Body of pancreas (tissue), 4 donors: ENCODE data around the gene VTCN1. TPM values are rescaled to one million over a fixed set of nuclear protein-coding genes. Genes with fewer than 3 reads are reported as not detected.
"Not testable (repeated sequence)": the region's sequence is repeated elsewhere in the genome, so short reads cannot be mapped to it uniquely, and the experiment has no call there.

ENCODE experiments used
- ATAC-seq: fragments of 150-250 bp; one replicate; pipeline ENCODE4 v1.9.1; 2016
- DNase-seq, 4 donors: peaks; one replicate each; pipeline ENCODE4 v3.0.0-alpha.2; 2019
- H3K27ac ChIP-seq, 4 donors: fragments of 200-600 bp; sonication (generic); 1 replicate in 3 of 4; 2 replicates in 1 of 4; pipeline versions ENCODE4 v1.5.1 to v1.6.1; 2016 to 2019; ENCODE audit warnings: mild to moderate bottlenecking in 1 of 4, mixed read lengths in 1 of 4, moderate library complexity in 1 of 4
- H3K27me3 ChIP-seq, 2 donors: fragments of 200-600 bp; sonication (generic); one replicate each; pipeline ENCODE4 v1.6.0; 2016; ENCODE audit warnings: mild to moderate bottlenecking in 1 of 2
- H3K36me3 ChIP-seq, 2 donors: fragments of 200-600 bp; sonication (generic); replicated peaks in 1 of 2; 2 replicates each; pipeline ENCODE4 v1.5.1; 2016; ENCODE audit warnings: low read depth in 2 of 2; ENCODE audit not compliant: insufficient read depth in 1 of 2
- H3K4me1 ChIP-seq: fragments of 200-600 bp; sonication (generic); one replicate; pipeline ENCODE4 v1.6.0; 2016
- H3K4me3 ChIP-seq, 2 donors: fragments of 200-600 bp; sonication (generic); 1 replicate in 1 of 2; 2 replicates in 1 of 2; pipeline ENCODE4 v1.5.1; 2016 to 2019
- H3K9me3 ChIP-seq, 3 donors: fragments of 200-600 bp; sonication (generic); 1 replicate in 2 of 3; 2 replicates in 1 of 3; pipeline ENCODE4 v1.5.1; 2016
- CTCF ChIP-seq, 7 experiments: fragments of 450-650 bp in 4 of 7; fragments of 200-600 bp in 3 of 7; sonication (generic) in 3 of 7; IDR thresholded peaks; one replicate each; pipeline ENCODE4 v1.5.1; 2016 to 2019; ENCODE audit warnings: antibody characterized with exemption in 7 of 7
- POLR2A ChIP-seq, 3 donors: fragments of 450-650 bp; IDR thresholded peaks; one replicate each; pipeline ENCODE4 v1.6.1; 2016; ENCODE audit warnings: antibody characterized with exemption in 3 of 3, mild to moderate bottlenecking in 2 of 3
- WGBS, 2 donors: methylation state at CpG; one replicate each; pipeline ENCODE4 v1.1.5; 2017; 5-methylcytosine and 5-hydroxymethylcytosine counted together
- intact Hi-C: fragments of 100-400 bp; cut with DNase I; formaldehyde crosslinking; loops from one replicate; pipeline ENCODE4 v1.15.1; 2023
- total RNA-seq, 2 donors: library from RNA; depleted of rRNA; stranded (reverse); fragments of >200 nt; gene quantifications; one replicate each; pipeline ENCODE4 v1.1.0, GENCODE V29; 2016

The VTCN1 gene
- total RNA-seq, 2 donors from 2014 or later, result 20.4 to 23.1 TPM

GRCh38 chr1:117123274-117123673 is 87.5 kb downstream of the VTCN1 start:
- H3K4me1 ChIP-seq, result peaks cover 17% of the 10 kb centered on the region
- no peak for ATAC-seq
- H3K27me3 ChIP-seq, result no peaks in the 10 kb centered on the region
- WGBS, 2 donors, result 86 to 97% methylated on average over 2 of the region's 2 CpGs
- no peak for DNase-seq
- TF ChIP-seq CTCF (IDR thresholded peaks at IDR 0.05) (no peak), POLR2A (IDR thresholded peaks at IDR 0.05) (no peak)
- intact Hi-C loops, result loop anchor here (10.0 kb wide), 2 partner anchors 48 to 162 kb away; no protein-coding TSS in a partner anchor
- H3K27ac ChIP-seq, result no peak overlapping the region
- no peaks in the 10 kb centered on the region for H3K9me3 ChIP-seq
- no peaks in the 10 kb centered on the region for H3K36me3 ChIP-seq
- no peak overlapping the region for H3K4me3 ChIP-seq

- TF ChIP-seq CTCF (IDR thresholded peaks at IDR 0.05), result peak in 1 of 7 experiments; percentile 2
- TF ChIP-seq POLR2A (IDR thresholded peaks at IDR 0.05), result no peak
- DNase-seq (no peak), ATAC-seq (no peak)
- H3K36me3 ChIP-seq, result no peaks in the 10 kb centered on the region
- intact Hi-C loops, result loop anchor here (10.0 kb wide), 2 partner anchors 48 to 162 kb away; no protein-coding TSS in a partner anchor
- peak overlapping the region; percentile 77 to 94 (median 92) for H3K27ac ChIP-seq
- WGBS, 2 donors, result 27 to 35% methylated on average over 24 to 32 of the region's 32 CpGs
- no peak overlapping the region for H3K4me3 ChIP-seq
- H3K9me3 ChIP-seq, result no peaks in the 10 kb centered on the region
- no peaks in the 10 kb centered on the region for H3K27me3 ChIP-seq
- H3K4me1 ChIP-seq, result peaks cover 23% of the 10 kb centered on the region
Observed at GRCh38 chr1:117122330-117123025, 88.2 kb downstream of the VTCN1 start.

GRCh38 chr1:117121589-117122329 is 89.0 kb downstream of the VTCN1 start, which contains the start of gene TRIM45:
Gene TRIM45, minus strand, starts transcription at chr1:117121749. Its CDS starts 548 bp downstream, at chr1:117121201.
- peak within 1 kb of the TSS; percentile 35 to 62 for H3K4me3 ChIP-seq
- H3K27ac ChIP-seq, result peak within 1 kb of the TSS; percentile 77 to 94 (median 92)
- DNase-seq (peak; percentile 96 to 97 (median 97)), ATAC-seq (peak; percentile 95)
- no peaks in the 10 kb centered on the region for H3K27me3 ChIP-seq
- WGBS, 2 donors, result 0 to 1% methylated on average over 8 to 68 of the region's 71 CpGs
- TF ChIP-seq POLR2A (IDR thresholded peaks at IDR 0.05), result peak; percentile 35 to 76 (median 68)
- peak; percentile 63 to 89 (median 84) for TF ChIP-seq CTCF (IDR thresholded peaks at IDR 0.05)
- H3K9me3 ChIP-seq, result no peaks in the 10 kb centered on the region
- intact Hi-C loops, result loop anchor here (10.0 kb wide), 2 partner anchors 47 to 163 kb away; no protein-coding TSS in a partner anchor
- H3K4me1 ChIP-seq, result peaks cover 30% of the 10 kb centered on the region
- H3K36me3 ChIP-seq, result no peaks in the 10 kb centered on the region

GRCh38 chr1:117120774-117121588 is 89.7 kb downstream of the VTCN1 start:
- Histone ChIP-seq H3K4me1 (peaks cover 38% of the 10 kb centered on the region), H3K27me3 (no peaks in the 10 kb centered on the region), H3K4me3 (peak overlapping the region; percentile 35 to 62), H3K27ac (peak overlapping the region; percentile 77 to 94 (median 92)), H3K36me3 (no peaks in the 10 kb centered on the region), H3K9me3 (no peaks in the 10 kb centered on the region)
- WGBS, 2 donors, result 8 to 21% methylated on average over 11 to 29 of the region's 29 CpGs
- intact Hi-C loops, result loop anchor here (10.0 kb wide), 2 partner anchors 46 to 164 kb away; no protein-coding TSS in a partner anchor
- peak; percentile 21 for ATAC-seq
- TF ChIP-seq CTCF (IDR thresholded peaks at IDR 0.05), result no peak
- no peak for TF ChIP-seq POLR2A (IDR thresholded peaks at IDR 0.05)
- no peak for DNase-seq

GRCh38 chr1:117119144-117119543 is 91.6 kb downstream of the VTCN1 start:
- H3K27ac ChIP-seq, H3K27me3 ChIP-seq, H3K9me3 ChIP-seq, H3K4me3 ChIP-seq, DNase-seq, intact Hi-C loops, ATAC-seq, H3K36me3 ChIP-seq: not testable (repeated sequence)
- 96 to 99% methylated on average over 10 of the region's 10 CpGs for WGBS, 2 donors
- H3K4me1 ChIP-seq, result peaks cover 40% of the 10 kb centered on the region
